ENCODE results near the gene PPP1R15A.

The PPP1R15A gene

GRCh38 chr19:48872182-48872883, at the start of gene PPP1R15A:
TSS of gene PPP1R15A (plus strand) at chr19:48872421. CDS start at chr19:48873234, 813 bp downstream.
- H3K4me3 ChIP-seq (ENCODE audit: low read length), result peak within 1 kb of the TSS; percentile 82
- no peaks in the 10 kb centered on the region for H3K27me3 ChIP-seq (ENCODE audit: control insufficient read depth, insufficient read depth, low read length)
- no CpG with 5 or more reads among the region's 53 CpGs for WGBS (ENCODE audit: insufficient coverage, insufficient read length)
- no peak within 1 kb of the TSS for H3K27ac ChIP-seq (ENCODE audit: low read length)
- peaks cover 4% of the 10 kb centered on the region; the same call in 1 of the 2 replicates for H3K4me1 ChIP-seq (ENCODE audit: control insufficient read depth, insufficient read depth, low read length)
- no peaks in the 10 kb centered on the region for H3K9me3 ChIP-seq (ENCODE audit: control insufficient read depth, insufficient read depth, low read length)
- peak; percentile 93 for DNase-seq (ENCODE audit: low read depth, low spot score)
- H3K36me3 ChIP-seq (ENCODE audit: control insufficient read depth, insufficient read depth, low read length), result peaks cover 17% of the 10 kb centered on the region

DNA sequence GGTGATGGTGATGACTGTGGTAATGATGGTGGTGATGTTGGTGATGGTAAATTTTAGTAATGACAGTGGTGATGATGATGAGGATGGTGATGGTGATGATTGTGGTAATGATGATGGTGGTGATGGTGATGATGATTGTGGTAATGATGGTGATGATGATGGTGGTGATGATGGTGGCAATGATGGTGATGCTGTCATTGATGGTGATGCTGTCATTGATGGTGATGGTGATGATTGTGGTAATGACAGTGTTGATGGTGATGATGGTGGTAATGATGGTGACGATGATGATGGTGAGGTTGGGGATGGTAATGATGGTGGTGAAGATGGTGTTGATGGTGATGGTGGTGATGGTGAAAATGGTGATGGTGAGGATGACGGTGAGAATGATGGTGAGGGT, 49.7 kb upstream of the PPP1R15A start:
- no peaks in the 10 kb centered on the region for H3K4me1 ChIP-seq (ENCODE audit: control insufficient read depth, insufficient read depth, low read length)
- no peak overlapping the region for H3K27ac ChIP-seq (ENCODE audit: low read length)
- 100% methylated on average over 2 of the region's 2 CpGs for WGBS (ENCODE audit: insufficient coverage, insufficient read length)
- no peaks in the 10 kb centered on the region; the same call in 1 of the 2 replicates for H3K9me3 ChIP-seq (ENCODE audit: control insufficient read depth, insufficient read depth, low read length)
- H3K4me3 ChIP-seq (ENCODE audit: low read length), result no peak overlapping the region
- H3K27me3 ChIP-seq (ENCODE audit: control insufficient read depth, insufficient read depth, low read length), result no peaks in the 10 kb centered on the region
- DNase-seq (ENCODE audit: low read depth, low spot score), result no peak
- no peaks in the 10 kb centered on the region; the same call in 1 of the 2 replicates for H3K36me3 ChIP-seq (ENCODE audit: control insufficient read depth, insufficient read depth, low read length)

DNA sequence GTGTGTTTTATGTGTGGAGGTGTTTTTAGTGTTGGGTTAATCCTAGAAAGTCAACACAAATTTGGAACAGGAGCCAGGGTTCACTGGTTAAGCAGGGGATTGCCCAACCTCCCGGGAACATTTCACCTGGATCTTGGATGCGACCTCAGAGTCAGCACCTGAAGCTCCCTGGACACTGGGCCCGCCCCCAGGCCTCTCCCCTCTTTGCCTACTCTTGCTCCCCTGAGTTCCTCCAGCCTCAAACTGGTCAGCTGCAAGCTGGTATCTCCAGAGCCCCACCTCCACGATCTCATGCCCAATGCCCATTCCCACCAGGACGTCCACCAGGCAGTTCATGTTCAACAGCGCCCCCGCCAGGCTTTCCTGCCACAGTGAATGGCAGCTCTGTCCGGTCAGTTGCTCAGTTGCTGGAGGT, 45.6 kb upstream of the PPP1R15A start:
- no peaks in the 10 kb centered on the region for H3K27me3 ChIP-seq (ENCODE audit: control insufficient read depth, insufficient read depth, low read length)
- WGBS (ENCODE audit: insufficient coverage, insufficient read length), result no CpG with 5 or more reads among the region's 8 CpGs
- no peaks in the 10 kb centered on the region; the same call in 1 of the 2 replicates for H3K9me3 ChIP-seq (ENCODE audit: control insufficient read depth, insufficient read depth, low read length)
- no peak overlapping the region for H3K4me3 ChIP-seq (ENCODE audit: low read length)
- H3K36me3 ChIP-seq (ENCODE audit: control insufficient read depth, insufficient read depth, low read length), result no peaks in the 10 kb centered on the region; the same call in 1 of the 2 replicates
- DNase-seq (ENCODE audit: low read depth, low spot score), result no peak
- no peaks in the 10 kb centered on the region for H3K4me1 ChIP-seq (ENCODE audit: control insufficient read depth, insufficient read depth, low read length)
- H3K27ac ChIP-seq (ENCODE audit: low read length), result no peak overlapping the region

DNA sequence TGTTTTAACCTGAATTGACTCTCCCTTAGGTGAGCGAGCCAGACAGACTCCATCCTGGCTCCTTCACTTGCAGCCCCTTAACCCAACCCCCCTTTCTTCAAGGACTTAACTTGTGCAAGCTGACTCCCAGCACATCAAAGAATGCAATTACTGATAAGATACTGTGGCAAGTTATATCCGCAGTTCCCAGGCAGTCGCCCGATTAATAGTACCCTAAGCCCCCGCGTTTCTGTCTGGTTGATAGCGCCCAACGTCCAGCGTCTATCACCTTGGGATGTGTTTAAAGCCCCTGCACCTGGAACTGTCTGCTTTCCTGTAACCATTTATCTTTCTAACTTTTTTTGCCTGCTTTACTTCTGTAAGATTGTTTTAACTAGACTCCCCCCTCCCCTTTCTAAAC, 42.1 kb upstream of the PPP1R15A start:
- Histone ChIP-seq H3K27ac (ENCODE audit: low read length) (no peak overlapping the region), H3K4me1 (ENCODE audit: control insufficient read depth, insufficient read depth, low read length) (no peaks in the 10 kb centered on the region), H3K9me3 (ENCODE audit: control insufficient read depth, insufficient read depth, low read length) (no peaks in the 10 kb centered on the region), H3K27me3 (ENCODE audit: control insufficient read depth, insufficient read depth, low read length) (no peaks in the 10 kb centered on the region), H3K4me3 (ENCODE audit: low read length) (no peak overlapping the region), H3K36me3 (ENCODE audit: control insufficient read depth, insufficient read depth, low read length) (no peaks in the 10 kb centered on the region)
- WGBS (ENCODE audit: insufficient coverage, insufficient read length), result no CpG with 5 or more reads among the region's 9 CpGs
- DNase-seq (ENCODE audit: low read depth, low spot score), result no peak

GRCh38 chr19:48830965-48831364, 41.3 kb upstream of the PPP1R15A start:
- Histone ChIP-seq H3K27ac (ENCODE audit: low read length) (no peak overlapping the region), H3K9me3 (ENCODE audit: control insufficient read depth, insufficient read depth, low read length) (no peaks in the 10 kb centered on the region), H3K4me1 (ENCODE audit: control insufficient read depth, insufficient read depth, low read length) (no peaks in the 10 kb centered on the region), H3K4me3 (ENCODE audit: low read length) (no peak overlapping the region), H3K36me3 (ENCODE audit: control insufficient read depth, insufficient read depth, low read length) (no peaks in the 10 kb centered on the region), H3K27me3 (ENCODE audit: control insufficient read depth, insufficient read depth, low read length) (no peaks in the 10 kb centered on the region)
- DNase-seq (ENCODE audit: low read depth, low spot score), result no peak
- WGBS (ENCODE audit: insufficient coverage, insufficient read length), result no CpG with 5 or more reads among the region's 4 CpGs

GRCh38 chr19:48833049-48833448, 39.2 kb upstream of the PPP1R15A start:
- Histone ChIP-seq H3K4me3 (ENCODE audit: low read length) (no peak overlapping the region), H3K36me3 (ENCODE audit: control insufficient read depth, insufficient read depth, low read length) (no peaks in the 10 kb centered on the region), H3K9me3 (ENCODE audit: control insufficient read depth, insufficient read depth, low read length) (no peaks in the 10 kb centered on the region)

DNA sequence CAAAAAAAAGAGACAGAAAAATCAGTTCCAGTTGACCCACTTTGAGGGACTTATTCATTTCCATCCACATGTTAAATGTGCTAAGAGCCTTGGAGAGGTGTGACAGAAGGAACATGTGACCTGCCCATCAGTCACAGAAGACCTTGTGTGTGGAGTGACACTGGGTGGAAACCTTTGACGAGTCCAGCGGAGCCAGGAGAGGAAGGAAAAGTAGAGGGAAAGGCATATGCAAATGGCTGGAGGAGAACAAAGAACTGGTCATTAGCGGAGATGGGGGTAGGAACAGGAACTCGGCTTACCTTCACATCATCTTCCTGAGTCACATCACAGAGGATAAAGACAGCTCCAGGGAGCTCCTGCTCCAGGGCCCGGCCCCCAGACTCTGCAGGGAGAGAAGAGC, 38.2 kb upstream of the PPP1R15A start:
- whole genome bisulfite sequencing (ENCODE audit: insufficient coverage, insufficient read length), result no CpG with 5 or more reads among the region's 5 CpGs

More at GRCh38 chr19:48833049-48833448, 39.2 kb upstream of the PPP1R15A start:
- no peaks in the 10 kb centered on the region for H3K4me1 ChIP-seq (ENCODE audit: control insufficient read depth, insufficient read depth, low read length)
- no CpG with 5 or more reads among the region's 5 CpGs for WGBS (ENCODE audit: insufficient coverage, insufficient read length)
- no peak for DNase-seq (ENCODE audit: low read depth, low spot score)
- H3K27me3 ChIP-seq (ENCODE audit: control insufficient read depth, insufficient read depth, low read length), result no peaks in the 10 kb centered on the region
- H3K27ac ChIP-seq (ENCODE audit: low read length), result no peak overlapping the region

GRCh38 chr19:48835734-48836088, 36.5 kb upstream of the PPP1R15A start:
- no peak overlapping the region for H3K27ac ChIP-seq (ENCODE audit: low read length)
- H3K4me3 ChIP-seq (ENCODE audit: low read length), result peak overlapping the region; percentile 48; the same call in 1 of the 2 replicates
- no peaks in the 10 kb centered on the region for H3K36me3 ChIP-seq (ENCODE audit: control insufficient read depth, insufficient read depth, low read length)
- no CpG with 5 or more reads among the region's 12 CpGs for WGBS (ENCODE audit: insufficient coverage, insufficient read length)
- no peaks in the 10 kb centered on the region for H3K27me3 ChIP-seq (ENCODE audit: control insufficient read depth, insufficient read depth, low read length)
- DNase-seq (ENCODE audit: low read depth, low spot score), result peak; percentile 92
- H3K4me1 ChIP-seq (ENCODE audit: control insufficient read depth, insufficient read depth, low read length), result no peaks in the 10 kb centered on the region
- H3K9me3 ChIP-seq (ENCODE audit: control insufficient read depth, insufficient read depth, low read length), result no peaks in the 10 kb centered on the region

More for the DNA sequence above, 38.2 kb upstream of the PPP1R15A start:
- Histone ChIP-seq H3K27ac (ENCODE audit: low read length) (no peak overlapping the region), H3K4me1 (ENCODE audit: control insufficient read depth, insufficient read depth, low read length) (no peaks in the 10 kb centered on the region), H3K4me3 (ENCODE audit: low read length) (no peak overlapping the region), H3K9me3 (ENCODE audit: control insufficient read depth, insufficient read depth, low read length) (no peaks in the 10 kb centered on the region), H3K27me3 (ENCODE audit: control insufficient read depth, insufficient read depth, low read length) (no peaks in the 10 kb centered on the region), H3K36me3 (ENCODE audit: control insufficient read depth, insufficient read depth, low read length) (no peaks in the 10 kb centered on the region)
- no peak for DNase-seq (ENCODE audit: low read depth, low spot score)

- no peak within 1 kb of the TSS for H3K27ac ChIP-seq (ENCODE audit: low read length)
- no peaks in the 10 kb centered on the region for H3K4me1 ChIP-seq (ENCODE audit: control insufficient read depth, insufficient read depth, low read length)
- DNase-seq (ENCODE audit: low read depth, low spot score), result no peak
- H3K9me3 ChIP-seq (ENCODE audit: control insufficient read depth, insufficient read depth, low read length), result no peaks in the 10 kb centered on the region
- no peaks in the 10 kb centered on the region for H3K36me3 ChIP-seq (ENCODE audit: control insufficient read depth, insufficient read depth, low read length)
- no peaks in the 10 kb centered on the region for H3K27me3 ChIP-seq (ENCODE audit: control insufficient read depth, insufficient read depth, low read length)
- WGBS (ENCODE audit: insufficient coverage, insufficient read length), result no CpG with 5 or more reads among the region's 35 CpGs
- H3K4me3 ChIP-seq (ENCODE audit: low read length), result peak within 1 kb of the TSS; percentile 48; the same call in 1 of the 2 replicates
These were observed 35.9 kb upstream of the PPP1R15A start, which contains the start of gene HSD17B14 for GRCh38 chr19:48836089-48837017. TSS of gene HSD17B14 (minus strand) at chr19:48836491. CDS start at chr19:48836411, 80 bp downstream.

- H3K36me3 ChIP-seq (ENCODE audit: control insufficient read depth, insufficient read depth, low read length), result no peaks in the 10 kb centered on the region
- no peak overlapping the region for H3K27ac ChIP-seq (ENCODE audit: low read length)
- WGBS (ENCODE audit: insufficient coverage, insufficient read length), result no CpG with 5 or more reads among the region's 29 CpGs
- peak overlapping the region; percentile 35; the same call in 1 of the 2 replicates for H3K4me3 ChIP-seq (ENCODE audit: low read length)
- peak; percentile 90 for DNase-seq (ENCODE audit: low read depth, low spot score)
- H3K27me3 ChIP-seq (ENCODE audit: control insufficient read depth, insufficient read depth, low read length), result no peaks in the 10 kb centered on the region
- H3K4me1 ChIP-seq (ENCODE audit: control insufficient read depth, insufficient read depth, low read length), result no peaks in the 10 kb centered on the region
- H3K9me3 ChIP-seq (ENCODE audit: control insufficient read depth, insufficient read depth, low read length), result no peaks in the 10 kb centered on the region
These were observed 35.1 kb upstream of the PPP1R15A start for GRCh38 chr19:48837051-48837524.
